Stimulated activated CD8-positive, alpha-beta memory T cell treated with anti-CD3 and anti-CD28 coated beads, Interleukin-4, amount 100 ng/mL, for 48 hours (primary cell): ENCODE data around the gene RIOK1.
"Not testable (repeated sequence)": the region's sequence is repeated elsewhere in the genome, so short reads cannot be mapped to it uniquely, and the experiment has no call there.

Source experiments
- DNase-seq: peaks from one replicate; pipeline ENCODE4 v3.0.0-alpha.2; 2020

Gene RIOK1

GRCh38 chr6:7442467-7442866, 52.9 kb downstream of the RIOK1 start:
- DNase-seq = no peak

GRCh38 chr6:7445101-7445500, 55.5 kb downstream of the RIOK1 start:
- no peak for DNase-seq

GRCh38 chr6:7445885-7446461, 56.4 kb downstream of the RIOK1 start:
- DNase-seq = no peak

- DNase-seq = no peak
These were observed 57.2 kb downstream of the RIOK1 start for GRCh38 chr6:7446619-7447325.

GRCh38 chr6:7448232-7448631, 58.6 kb downstream of the RIOK1 start:
- no peak for DNase-seq

GRCh38 chr6:7449018-7449417, 59.4 kb downstream of the RIOK1 start:
- no peak for DNase-seq

- DNase-seq = no peak
These were observed 61.7 kb downstream of the RIOK1 start for GRCh38 chr6:7451326-7451725.

GRCh38 chr6:7452898-7453297, 63.3 kb downstream of the RIOK1 start:
- no peak for DNase-seq

GRCh38 chr6:7454696-7455358, 65.2 kb downstream of the RIOK1 start:
- DNase-seq = no peak

- DNase-seq = not testable (repeated sequence)
These were observed 66.7 kb downstream of the RIOK1 start for GRCh38 chr6:7456302-7456701.

- DNase-seq = no peak
These were observed 71.8 kb downstream of the RIOK1 start for GRCh38 chr6:7461416-7461815.

- DNase-seq = no peak
These were observed 74.2 kb downstream of the RIOK1 start for GRCh38 chr6:7463785-7464184.

- DNase-seq = no peak
These were observed 77.6 kb downstream of the RIOK1 start for GRCh38 chr6:7467007-7467897.
